SK-N-MC (cell line): Measurements from ENCODE around the gene ANAPC13.

Source experiments
- EZH2 ChIP-seq: fragments of 200-600 bp; sonication (generic); IDR thresholded peaks from one replicate; pipeline ENCODE4 v1.6.1; 2017; ENCODE audit warnings: antibody characterized with exemption
- POLR2AphosphoS5 ChIP-seq: IDR thresholded peaks from 2 replicates; pipeline ENCODE4 v1.6.1; 2012; ENCODE audit warnings: mild to moderate bottlenecking, low read depth, low read length, borderline replicate concordance

- TF ChIP-seq EZH2 = no peak
- TF ChIP-seq POLR2AphosphoS5 = no peak
Measured at GRCh38 chr3:134535186-134535970, 49.6 kb upstream of the ANAPC13 start.
